Measurements from ENCODE around the gene BPHL. TPM values are rescaled to one million over a fixed set of nuclear protein-coding genes. Genes with fewer than 3 reads are reported as not detected.
"Not testable (repeated sequence)": the region's sequence is repeated elsewhere in the genome, so short reads cannot be mapped to it uniquely, and the experiment has no call there.

Gene BPHL
- total RNA-seq, 2 donors from 2014 or later: 16.5 to 17.7 TPM

DNA sequence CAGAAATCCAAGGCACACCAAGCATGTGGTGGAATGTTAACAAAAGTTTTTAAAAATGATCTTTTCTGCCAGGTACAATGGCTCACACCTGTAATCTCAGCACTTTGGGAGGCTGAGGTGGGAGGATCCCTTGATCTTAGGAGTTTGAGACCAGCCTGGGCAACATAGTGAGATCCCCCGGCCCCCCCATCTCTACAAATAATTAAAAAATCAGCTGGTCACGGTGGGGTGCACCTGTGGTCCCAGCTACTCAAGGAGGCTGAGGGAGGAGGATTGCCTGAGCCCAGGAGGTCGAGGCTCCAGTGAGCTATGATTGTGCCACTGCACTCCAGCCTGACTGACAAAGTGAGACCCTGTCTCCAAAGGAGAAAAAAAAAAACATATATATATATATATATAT, 42.2 kb upstream of the BPHL start:
- no peak overlapping the region for H3K27ac ChIP-seq
- TF ChIP-seq POLR2A (IDR thresholded peaks at IDR 0.05) (no peak), POLR2AphosphoS5 (IDR thresholded peaks at IDR 0.05) (no peak)
- TF ChIP-seq, protein P1, sequence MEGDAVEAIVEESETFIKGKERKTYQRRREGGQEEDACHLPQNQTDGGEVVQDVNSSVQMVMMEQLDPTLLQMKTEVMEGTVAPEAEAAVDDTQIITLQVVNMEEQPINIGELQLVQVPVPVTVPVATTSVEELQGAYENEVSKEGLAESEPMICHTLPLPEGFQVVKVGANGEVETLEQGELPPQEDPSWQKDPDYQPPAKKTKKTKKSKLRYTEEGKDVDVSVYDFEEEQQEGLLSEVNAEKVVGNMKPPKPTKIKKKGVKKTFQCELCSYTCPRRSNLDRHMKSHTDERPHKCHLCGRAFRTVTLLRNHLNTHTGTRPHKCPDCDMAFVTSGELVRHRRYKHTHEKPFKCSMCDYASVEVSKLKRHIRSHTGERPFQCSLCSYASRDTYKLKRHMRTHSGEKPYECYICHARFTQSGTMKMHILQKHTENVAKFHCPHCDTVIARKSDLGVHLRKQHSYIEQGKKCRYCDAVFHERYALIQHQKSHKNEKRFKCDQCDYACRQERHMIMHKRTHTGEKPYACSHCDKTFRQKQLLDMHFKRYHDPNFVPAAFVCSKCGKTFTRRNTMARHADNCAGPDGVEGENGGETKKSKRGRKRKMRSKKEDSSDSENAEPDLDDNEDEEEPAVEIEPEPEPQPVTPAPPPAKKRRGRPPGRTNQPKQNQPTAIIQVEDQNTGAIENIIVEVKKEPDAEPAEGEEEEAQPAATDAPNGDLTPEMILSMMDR (IDR thresholded peaks at IDR 0.05): no peak
- intact Hi-C loops (cut with DNase I): no loop called here
- WGBS: 85% methylated on average over 3 of the region's 3 CpGs
- H3K4me1 ChIP-seq (replicated peaks): no peaks in the 10 kb centered on the region
- H3K9me3 ChIP-seq: no peaks in the 10 kb centered on the region
- no peaks in the 10 kb centered on the region for H3K27me3 ChIP-seq (replicated peaks; ENCODE audit: insufficient read depth)
- H3K36me3 ChIP-seq: peaks cover 7 to 18% of the 10 kb centered on the region in 2 donors
- H3K4me3 ChIP-seq: no peak overlapping the region
- DNase-seq (ENCODE audit: low spot score): no peak

DNA sequence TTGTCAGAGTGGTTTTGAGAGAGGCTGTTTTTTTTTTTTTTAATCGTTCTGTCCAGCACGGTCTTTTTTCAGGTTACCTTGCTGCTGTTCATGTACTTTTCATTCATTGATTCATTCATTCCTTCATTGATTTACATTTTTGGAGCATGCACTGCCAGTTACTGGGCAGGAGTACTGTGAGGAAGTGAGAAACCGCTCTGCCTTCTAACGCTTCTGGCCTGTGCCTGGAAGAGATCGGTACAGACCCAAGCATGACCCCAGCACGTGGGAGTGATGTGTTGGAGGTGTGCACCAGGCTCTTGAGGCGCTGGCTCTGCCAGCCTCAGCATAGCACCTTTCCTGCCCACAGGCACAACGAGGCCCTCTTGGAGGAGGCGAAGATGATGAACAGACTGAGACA, 41.1 kb upstream of the BPHL start:
- TF ChIP-seq POLR2A (IDR thresholded peaks at IDR 0.05): no peak
- no peak for TF ChIP-seq POLR2AphosphoS5 (IDR thresholded peaks at IDR 0.05)
- TF ChIP-seq, protein P1 (IDR thresholded peaks at IDR 0.05): no peak
- no peak for DNase-seq (ENCODE audit: low spot score)
- Histone ChIP-seq H3K27ac (no peak overlapping the region), H3K36me3 (peaks cover 7 to 18% of the 10 kb centered on the region in 2 donors), H3K4me1 (replicated peaks) (no peaks in the 10 kb centered on the region), H3K27me3 (replicated peaks; ENCODE audit: insufficient read depth) (no peaks in the 10 kb centered on the region), H3K4me3 (no peak overlapping the region), H3K9me3 (no peaks in the 10 kb centered on the region)
- intact Hi-C loops (cut with DNase I): no loop called here
- 91% methylated on average over 9 of the region's 9 CpGs for WGBS

DNA sequence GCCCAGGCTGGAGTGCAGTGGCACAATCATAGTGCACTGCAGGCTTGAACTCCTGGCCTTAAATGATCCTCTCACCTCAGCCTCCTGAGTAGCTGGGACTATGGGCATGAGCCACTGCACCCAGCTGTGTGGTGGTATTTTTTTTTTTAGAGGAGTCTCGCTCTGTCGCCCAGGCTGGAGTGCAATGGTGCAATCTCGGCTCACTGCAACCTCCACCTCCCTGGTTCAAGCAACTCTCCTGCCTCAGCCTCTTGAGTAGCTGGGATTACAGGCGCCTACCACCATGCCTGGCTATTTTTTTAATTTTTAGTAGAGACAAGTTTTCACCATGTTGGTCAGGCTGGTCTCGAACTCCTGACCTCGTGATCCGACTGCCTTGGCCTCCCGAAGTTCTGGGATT, 39.6 kb upstream of the BPHL start:
- H3K4me3 ChIP-seq; intact Hi-C loops (cut with DNase I); H3K27ac ChIP-seq; H3K9me3 ChIP-seq; DNase-seq (ENCODE audit: low spot score); H3K4me1 ChIP-seq (replicated peaks); H3K27me3 ChIP-seq (replicated peaks; ENCODE audit: insufficient read depth): not testable (repeated sequence)
- WGBS: 99% methylated on average over 8 of the region's 8 CpGs
- H3K36me3 ChIP-seq: peaks cover 7 to 18% of the 10 kb centered on the region in 2 donors

DNA sequence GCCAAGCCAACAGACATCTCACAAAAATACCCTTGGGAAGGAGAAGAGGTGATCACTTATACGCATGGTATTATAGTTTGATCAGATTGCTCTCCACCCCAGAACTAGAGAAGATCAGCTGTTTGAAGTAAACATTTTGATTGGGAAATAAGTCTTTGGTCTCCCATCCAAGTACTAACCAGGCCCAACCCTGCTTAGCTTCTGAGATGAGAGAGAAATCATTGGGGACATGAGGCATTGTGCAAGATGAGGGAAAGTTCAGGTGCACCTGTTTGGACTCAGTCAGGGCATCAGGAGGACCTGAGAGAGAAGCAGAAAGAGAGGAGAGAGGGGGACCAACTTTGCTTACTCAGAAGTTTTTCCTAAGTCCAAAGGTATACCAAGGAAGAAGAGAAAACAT, 38.8 kb upstream of the BPHL start:
- Histone ChIP-seq H3K27ac (no peak overlapping the region), H3K36me3 (peaks cover 7 to 18% of the 10 kb centered on the region in 2 donors), H3K4me3 (no peak overlapping the region), H3K4me1 (replicated peaks) (no peaks in the 10 kb centered on the region), H3K9me3 (no peaks in the 10 kb centered on the region), H3K27me3 (replicated peaks; ENCODE audit: insufficient read depth) (no peaks in the 10 kb centered on the region)
- intact Hi-C loops (cut with DNase I): no loop called here
- no peak for DNase-seq (ENCODE audit: low spot score)
- TF ChIP-seq POLR2AphosphoS5 (IDR thresholded peaks at IDR 0.05): no peak
- TF ChIP-seq, protein P1 (IDR thresholded peaks at IDR 0.05): no peak
- no peak for TF ChIP-seq POLR2A (IDR thresholded peaks at IDR 0.05)
- 96% methylated on average over 1 of the region's 1 CpG for WGBS

DNA sequence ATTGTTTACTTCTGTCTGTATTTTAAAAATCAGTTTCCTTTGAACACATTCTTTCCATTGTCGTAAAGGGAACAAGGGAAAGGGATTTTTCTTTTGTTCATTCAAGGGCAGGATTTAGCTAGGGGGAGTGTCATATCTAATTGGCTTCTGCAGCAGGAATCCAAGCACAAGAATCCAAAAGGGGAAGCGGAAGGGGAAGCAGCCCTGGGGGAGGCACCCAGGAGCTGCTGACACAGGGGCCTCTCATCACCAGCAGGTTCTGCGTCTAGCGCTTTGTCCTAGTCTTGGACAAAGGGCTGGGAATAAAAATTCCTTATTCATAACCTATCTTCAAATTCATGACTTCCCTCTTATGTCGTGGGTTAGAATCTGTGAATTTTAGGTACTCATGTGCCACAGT, 36.6 kb upstream of the BPHL start:
- Histone ChIP-seq H3K4me3 (no peak overlapping the region), H3K9me3 (no peaks in the 10 kb centered on the region), H3K27me3 (replicated peaks; ENCODE audit: insufficient read depth) (no peaks in the 10 kb centered on the region), H3K27ac (no peak overlapping the region), H3K4me1 (replicated peaks) (no peaks in the 10 kb centered on the region), H3K36me3 (peaks cover 7 to 18% of the 10 kb centered on the region in 2 donors)
- TF ChIP-seq POLR2AphosphoS5 (IDR thresholded peaks at IDR 0.05) (no peak), POLR2A (IDR thresholded peaks at IDR 0.05) (no peak)
- TF ChIP-seq, protein P1 (IDR thresholded peaks at IDR 0.05): no peak
- 89% methylated on average over 5 of the region's 5 CpGs for WGBS
- intact Hi-C loops (cut with DNase I): no loop called here
- no peak for DNase-seq (ENCODE audit: low spot score)

Data from prostate gland (tissue), 2 donors.